ENCODE measurements around the gene GTF3C2.

The GTF3C2 gene

DNA sequence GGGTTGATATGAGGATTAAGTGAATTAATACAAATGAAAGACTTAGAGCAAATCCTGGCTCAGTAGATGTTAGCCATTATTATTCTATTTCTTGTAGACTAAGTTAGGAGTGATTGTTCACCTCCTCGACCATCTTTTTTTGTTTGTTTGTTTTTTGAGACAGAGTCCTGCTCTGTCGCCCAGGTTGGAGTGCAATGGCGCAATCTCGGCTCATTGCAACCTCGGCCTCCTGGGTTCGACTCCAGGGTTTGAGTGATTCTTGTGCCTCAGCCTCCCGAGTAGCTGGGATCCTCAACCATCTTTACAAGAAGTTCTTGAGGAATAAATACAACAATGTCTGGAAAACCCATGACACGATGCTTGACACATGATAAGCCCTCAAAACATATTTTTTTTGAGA lies 61.6 kb downstream of the GTF3C2 start:
- no peak for DNase-seq

DNA sequence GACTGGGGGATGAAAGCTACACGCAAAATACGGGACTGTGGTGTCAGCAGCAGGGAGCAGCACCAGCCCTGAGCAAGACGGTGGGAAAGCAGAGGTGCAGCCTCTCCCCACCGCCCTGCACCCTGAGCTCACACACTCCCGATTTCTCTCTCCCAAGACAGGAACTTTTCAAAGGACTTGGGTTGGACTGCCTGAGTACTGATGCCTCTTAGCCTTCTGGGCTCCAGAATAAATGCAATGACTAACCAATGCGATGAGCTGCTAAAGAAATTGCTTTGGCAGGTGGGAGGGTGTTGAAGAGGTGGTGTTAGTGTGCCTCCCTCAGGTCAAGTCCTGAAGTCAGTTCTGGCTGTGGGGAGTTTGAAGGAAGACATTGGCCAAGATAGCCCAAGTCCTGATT lies 64.7 kb downstream of the GTF3C2 start:
- DNase-seq: no peak

DNA sequence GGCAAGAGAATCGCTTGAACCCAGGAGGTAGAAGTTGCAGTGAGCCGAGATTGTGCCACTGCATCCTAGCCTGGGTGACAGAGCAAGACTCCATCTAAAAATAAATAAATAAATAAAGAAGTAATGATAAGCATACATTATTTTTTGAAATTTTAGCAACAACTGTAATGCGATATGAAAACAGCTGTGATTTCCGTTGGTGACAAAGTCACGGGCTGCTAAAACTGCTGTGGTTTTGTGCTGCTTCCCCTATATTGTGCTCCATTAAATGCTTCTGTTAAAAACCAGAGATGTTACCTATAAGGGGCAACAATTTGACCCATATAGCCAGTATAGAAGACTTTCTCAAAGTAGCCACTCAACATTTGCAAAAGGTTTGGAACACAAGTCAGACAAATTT lies 66.0 kb downstream of the GTF3C2 start:
- no peak for DNase-seq

DNA sequence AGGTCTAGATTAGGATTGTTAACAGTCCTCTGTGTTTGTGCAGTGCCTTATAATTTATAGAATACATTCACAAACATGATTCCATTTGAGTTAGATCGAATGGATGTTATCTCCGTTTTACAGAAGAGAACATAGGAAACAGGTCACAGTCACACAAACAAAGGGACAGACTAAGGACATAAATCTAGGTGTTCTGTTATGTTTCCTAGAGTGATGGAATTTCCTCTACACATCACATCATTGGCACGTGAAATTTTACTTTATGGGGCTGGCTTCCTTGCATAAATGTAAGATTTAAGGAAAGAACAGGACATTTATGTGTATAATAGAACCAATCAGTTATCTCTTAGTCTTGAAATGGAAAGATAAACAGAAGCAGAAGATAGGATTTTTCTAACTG lies 68.0 kb downstream of the GTF3C2 start:
- no peak for DNase-seq

DNA sequence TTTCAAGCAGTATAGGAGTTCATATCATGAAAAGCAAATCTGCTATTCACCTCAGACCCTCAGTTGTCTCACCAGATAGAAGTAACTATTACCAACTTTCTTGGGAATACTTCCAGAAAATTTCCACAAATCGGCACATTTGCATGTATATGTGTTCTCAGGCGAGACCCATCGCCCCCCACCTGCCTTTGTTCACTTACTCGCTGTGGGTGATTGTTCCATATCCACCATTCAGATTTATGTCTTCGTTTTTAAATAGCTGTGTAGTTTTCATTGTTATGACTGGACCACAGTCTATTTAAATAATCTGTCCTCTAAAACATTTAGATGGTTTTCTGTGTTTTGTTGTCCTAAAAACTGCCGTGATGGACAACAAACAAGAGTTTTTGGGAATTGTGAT lies 71.1 kb downstream of the GTF3C2 start:
- no peak for DNase-seq

DNA sequence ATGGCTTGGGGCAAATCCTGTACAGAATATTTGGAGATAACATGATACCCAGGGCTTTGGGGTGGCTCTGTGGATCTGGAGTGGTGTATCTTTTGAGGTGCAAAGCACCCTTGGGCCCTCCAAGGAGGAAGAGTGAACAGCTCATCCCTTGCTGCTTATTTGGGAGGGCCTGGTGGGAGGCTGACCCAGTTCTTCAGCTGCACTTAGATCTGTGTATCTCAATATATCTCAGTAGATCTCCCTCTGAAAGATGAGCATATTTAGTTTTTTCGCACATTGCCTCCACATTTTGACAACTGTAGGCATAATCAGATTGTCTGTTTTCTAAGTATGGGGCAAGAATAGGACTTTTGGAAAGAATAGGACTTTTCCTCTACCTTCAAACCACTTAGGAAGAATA lies 71.6 kb downstream of the GTF3C2 start:
- no peak for DNase-seq

DNA sequence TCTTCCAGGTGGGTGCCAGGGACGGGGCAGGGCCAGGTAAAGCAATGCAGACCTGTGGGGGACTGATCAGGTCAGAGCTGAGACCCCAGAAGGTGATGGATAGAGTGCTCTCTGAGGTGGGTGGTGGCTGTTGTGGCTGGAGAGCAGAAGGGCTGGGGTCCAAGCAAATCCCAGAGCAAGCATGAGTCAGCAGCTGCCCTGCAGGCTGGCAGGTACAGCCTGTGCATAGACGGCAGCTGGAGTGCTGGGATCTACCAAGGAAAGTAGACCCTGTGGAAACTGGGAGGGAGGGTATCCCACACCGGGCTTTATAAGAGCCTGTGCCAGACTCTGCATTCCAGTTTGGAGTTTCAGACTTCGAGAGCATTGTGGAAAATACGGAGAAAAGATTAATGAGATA lies 73.7 kb downstream of the GTF3C2 start:
- no peak for DNase-seq

DNA sequence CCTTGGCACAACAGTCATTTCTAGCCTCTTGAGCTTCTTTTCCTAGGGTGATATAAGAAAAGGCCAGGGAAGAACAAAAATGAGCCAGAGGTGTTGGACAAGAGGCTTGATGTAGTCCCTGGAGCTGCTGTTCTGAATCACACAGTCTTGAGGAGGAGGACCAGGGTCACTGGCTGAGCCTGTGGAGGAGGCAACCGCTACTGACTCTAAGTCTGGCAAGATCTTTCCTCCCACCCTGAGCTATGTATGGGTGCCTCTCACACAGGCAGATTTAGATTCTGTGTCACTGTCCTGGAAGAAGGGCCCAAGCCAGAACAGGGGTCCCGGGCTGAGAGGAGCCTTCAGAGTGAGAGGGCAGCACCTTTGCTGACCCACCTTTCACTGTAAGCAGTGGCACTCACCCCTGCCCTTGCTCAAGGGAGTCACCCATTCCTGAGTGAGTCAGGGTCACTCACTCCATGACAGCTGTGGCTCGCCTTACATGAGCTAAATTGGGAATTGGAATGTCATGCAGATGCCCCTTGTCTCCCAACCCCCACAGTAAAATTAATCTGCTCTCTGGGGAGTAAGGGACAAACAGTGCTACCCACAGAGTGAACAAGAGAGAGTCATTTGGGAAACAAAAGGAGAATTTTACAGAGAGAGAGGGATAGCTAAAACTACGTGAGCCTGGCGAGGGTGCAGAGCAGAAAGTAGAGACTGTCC lies 74.6 kb downstream of the GTF3C2 start, which contains the start of gene TRIM54:
Gene TRIM54 (plus strand): TSS at position 575 of the 705 bp plus-strand sequence. CDS start 303 bp downstream, outside the sequence.
- DNase-seq: no peak

DNA sequence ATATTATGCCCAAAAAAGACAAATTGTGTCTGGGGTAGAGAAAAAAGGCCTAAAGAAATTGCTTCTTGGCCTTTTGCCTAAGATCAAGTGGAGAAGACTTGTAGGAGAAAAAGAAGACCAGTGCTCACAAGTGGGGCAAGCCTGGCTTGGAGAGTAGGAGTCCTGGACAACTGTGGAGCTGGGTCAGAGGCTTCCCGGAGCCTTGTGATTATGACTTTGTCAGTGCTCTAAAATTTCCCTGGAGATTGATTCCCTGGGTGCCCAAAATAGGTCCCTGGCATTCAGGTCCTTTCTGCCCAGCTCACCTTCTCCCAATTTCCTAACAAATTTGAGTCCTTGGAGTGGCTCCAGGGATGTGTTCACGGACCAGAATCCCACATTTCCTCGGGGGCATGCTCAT lies 75.1 kb downstream of the GTF3C2 start:
- no peak for DNase-seq

DNA sequence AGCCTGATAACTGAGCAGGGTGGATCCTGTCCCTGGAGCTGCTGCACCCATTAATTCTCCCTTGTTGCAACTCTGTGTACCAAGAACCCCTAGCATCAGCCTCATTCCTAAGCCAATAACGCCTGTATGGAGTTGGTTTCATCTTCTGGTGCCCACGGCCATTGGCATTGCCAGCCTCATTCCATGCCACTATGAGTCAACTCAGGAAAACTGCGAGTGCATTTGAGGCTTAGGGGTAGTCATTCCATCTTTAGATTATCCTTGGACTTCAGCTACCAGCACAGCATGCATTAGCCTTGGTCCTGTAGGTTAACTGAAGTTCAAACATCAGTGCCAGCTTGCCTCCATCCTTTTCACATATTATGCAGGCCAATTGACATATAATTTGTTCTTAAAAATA lies 75.7 kb downstream of the GTF3C2 start:
- DNase-seq: no peak

DNA sequence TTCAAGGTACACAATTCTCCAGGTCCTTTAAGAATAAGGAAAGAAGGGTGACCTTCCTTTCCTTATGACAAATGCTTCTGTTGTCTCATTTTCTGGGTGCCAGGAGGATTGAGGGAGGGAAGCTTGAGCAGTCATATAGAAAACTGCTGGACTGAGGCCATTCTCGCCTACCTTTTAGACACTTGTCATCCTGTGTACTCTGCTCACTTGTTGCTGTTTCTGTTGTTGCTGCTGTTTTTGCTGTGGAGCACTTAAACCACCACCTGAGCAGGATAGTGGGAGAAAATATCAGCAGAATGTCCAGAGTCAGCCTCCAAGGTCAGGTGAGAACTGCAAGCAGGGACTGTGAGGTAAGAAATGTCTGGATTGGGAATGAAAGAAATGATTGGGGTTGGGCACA lies 78.6 kb downstream of the GTF3C2 start:
- no peak for DNase-seq
